GM23338 (cell line): Measurements from ENCODE around the gene TMEM38A. TPM values are rescaled to one million over a fixed set of nuclear protein-coding genes. Genes with fewer than 3 reads are reported as not detected.
A peak's percentile ranks its signal among the peaks of the same experiment; 100 is the strongest.

Experiments
- ATAC-seq: fragments of 200-7000 bp; cut with Tn5 transposase; 3 replicates; pipeline ENCODE4 v1.9.1; 2020
- DNase-seq: peaks from one replicate; pipeline ENCODE4 v3.0.0-alpha.2; 2015; ENCODE audit warnings: low spot score
- H2AFZ ChIP-seq: fragments of 200-600 bp; sonication (generic); 2 replicates; pipeline ENCODE4 v1.8.0; 2016; ENCODE audit warnings: antibody characterized with exemption, mild to moderate bottlenecking, moderate library complexity
- H3F3A ChIP-seq: fragments of 200-600 bp; sonication (generic); replicated peaks from 2 replicates; pipeline ENCODE4 v1.8.0; 2017; ENCODE audit warnings: antibody characterized with exemption, mixed run types, low read depth
- H3K27ac ChIP-seq: fragments of 200-600 bp; sonication (generic); 2 replicates; pipeline ENCODE4 v1.6.1; 2016; ENCODE audit warnings: low read depth
- H3K27me3 ChIP-seq: fragments of 200-600 bp; sonication (generic); 2 replicates; pipeline ENCODE4 v1.8.0; 2016; ENCODE audit warnings: mild to moderate bottlenecking, mixed run types, moderate library complexity; ENCODE audit not compliant: insufficient read depth
- H3K36me3 ChIP-seq: fragments of 200-600 bp; sonication (generic); 2 replicates; pipeline ENCODE4 v1.8.0; 2016; ENCODE audit warnings: mild to moderate bottlenecking; ENCODE audit not compliant: insufficient read depth
- H3K4me1 ChIP-seq: fragments of 200-600 bp; sonication (generic); 2 replicates; pipeline ENCODE4 v1.8.0; 2016; ENCODE audit warnings: mild to moderate bottlenecking, moderate library complexity; ENCODE audit not compliant: insufficient read depth
- H3K4me2 ChIP-seq: fragments of 200-600 bp; sonication (generic); 2 replicates; pipeline ENCODE4 v1.7.1; 2017; ENCODE audit warnings: mixed run types
- H3K4me3 ChIP-seq: fragments of 200-600 bp; sonication (generic); 2 replicates; pipeline ENCODE4 v1.6.1; 2016; ENCODE audit warnings: mixed run types
- H3K79me2 ChIP-seq: fragments of 200-600 bp; sonication (generic); replicated peaks from 2 replicates; pipeline ENCODE4 v1.8.0; 2017; ENCODE audit warnings: mild to moderate bottlenecking; ENCODE audit not compliant: insufficient read depth
- H3K9me2 ChIP-seq: fragments of 200-600 bp; sonication (generic); 2 replicates; pipeline ENCODE4 v1.8.0; 2017; ENCODE audit not compliant: insufficient read depth
- H4K20me1 ChIP-seq: fragments of 200-600 bp; sonication (generic); replicated peaks from 2 replicates; pipeline ENCODE4 v1.8.0; 2017; ENCODE audit warnings: mild to moderate bottlenecking; ENCODE audit not compliant: insufficient read depth
- H3K27ac Mint-ChIP-seq: 2 replicates; pipeline ENCODE4 v1.8.0; 2020; ENCODE audit warnings: inconsistent platforms, mild to moderate bottlenecking, moderate library complexity, mixed read lengths
- H3K27me3 Mint-ChIP-seq: 3 replicates; pipeline ENCODE4 v1.8.0; 2022; ENCODE audit warnings: low read depth, mild to moderate bottlenecking, moderate library complexity, mixed read lengths, inconsistent platforms; ENCODE audit not compliant: insufficient read depth, poor library complexity
- H3K36me3 Mint-ChIP-seq: 3 replicates; pipeline ENCODE4 v1.8.0; 2021; ENCODE audit warnings: low read depth, mild to moderate bottlenecking, inconsistent platforms, moderate library complexity, mixed read lengths
- H3K4me1 Mint-ChIP-seq: 3 replicates; pipeline ENCODE4 v1.8.0; 2020; ENCODE audit warnings: mild to moderate bottlenecking, inconsistent platforms, mixed read lengths
- H3K4me3 Mint-ChIP-seq: 3 replicates; pipeline ENCODE4 v1.8.0; 2021; ENCODE audit warnings: moderate library complexity, mild to moderate bottlenecking, inconsistent platforms, mixed read lengths
- H3K9me3 Mint-ChIP-seq: 3 replicates; pipeline ENCODE4 v1.8.0; 2020; ENCODE audit warnings: moderate library complexity, mild to moderate bottlenecking, inconsistent platforms, mixed read lengths
- EZH2 ChIP-seq: fragments of 200-600 bp; sonication (generic); IDR thresholded peaks from one replicate; pipeline ENCODE4 v1.8.0; 2017; ENCODE audit warnings: antibody characterized with exemption, mild to moderate bottlenecking, low read depth; ENCODE audit not compliant: unreplicated experiment
- EZH2phosphoT487 ChIP-seq: fragments of 200-600 bp; sonication (generic); IDR thresholded peaks from one replicate; pipeline ENCODE4 v1.8.1; 2018; ENCODE audit warnings: antibody characterized with exemption; ENCODE audit not compliant: unreplicated experiment
- JUNB ChIP-seq: IDR thresholded peaks from one replicate; pipeline ENCODE4 v1.6.1; 2016; ENCODE audit warnings: antibody characterized with exemption; ENCODE audit not compliant: unreplicated experiment
- STAT1 ChIP-seq: IDR thresholded peaks from one replicate; pipeline ENCODE4 v1.6.1; 2016; ENCODE audit warnings: antibody characterized with exemption; ENCODE audit not compliant: unreplicated experiment
- ZNF114 ChIP-seq: fragments of 250-450 bp; sonication (Bioruptor Pico); IDR thresholded peaks from 2 replicates; pipeline ENCODE4 v1.5.0; 2020; ENCODE audit warnings: mild to moderate bottlenecking, moderate library complexity
- polyA plus RNA-seq: library from polyadenylated mRNA; unstranded; fragments of >200 nt; fragmentation: Nextera tagmentation; extraction: Ambion mirVana; gene quantifications from 2 replicates; pipeline ENCODE4 v1.2.1, GENCODE V29; 2016
- total RNA-seq: library from RNA; depleted of rRNA; stranded (reverse); fragments of >200 nt; shearing (Covaris generic); gene quantifications from 2 replicates; pipeline ENCODE4 v1.2.3, GENCODE V29; 2014
- TF ChIP-seq, protein P1 (sequence below): fragments of 250-450 bp; sonication (Bioruptor Pico); IDR thresholded peaks from 2 replicates; pipeline ENCODE4 v1.5.0; 2020; ENCODE audit warnings: mild to moderate bottlenecking, moderate library complexity
- TF ChIP-seq, protein P2 (sequence below): IDR thresholded peaks from 2 replicates; pipeline ENCODE4 v1.6.1; 2016; ENCODE audit warnings: antibody characterized with exemption

The TMEM38A gene
- total and polyA plus RNA-seq, 2 experiments from 2014 or later, result 5.9 to 14.1 TPM

DNA sequence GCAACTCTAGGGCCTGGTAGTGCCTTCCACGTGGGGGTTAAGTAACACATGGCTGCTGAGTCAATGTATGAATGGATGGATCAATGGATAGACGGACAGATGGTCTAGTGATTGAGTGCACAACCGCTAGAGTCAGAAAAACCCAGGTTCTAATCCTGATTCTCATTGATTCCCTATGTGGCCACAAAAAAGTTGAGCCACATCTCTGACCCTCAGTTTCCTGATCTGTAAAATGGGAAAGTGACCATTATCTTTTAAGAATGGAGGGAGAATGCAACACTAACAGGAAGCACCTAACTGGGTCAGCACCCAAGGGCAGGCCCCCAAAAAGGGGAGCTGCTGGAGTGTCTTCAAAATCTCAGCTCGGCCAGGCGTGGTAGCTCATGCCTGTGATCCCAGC is 3.6 kb upstream of the TMEM38A start (continued):
- TF ChIP-seq, protein P1, sequence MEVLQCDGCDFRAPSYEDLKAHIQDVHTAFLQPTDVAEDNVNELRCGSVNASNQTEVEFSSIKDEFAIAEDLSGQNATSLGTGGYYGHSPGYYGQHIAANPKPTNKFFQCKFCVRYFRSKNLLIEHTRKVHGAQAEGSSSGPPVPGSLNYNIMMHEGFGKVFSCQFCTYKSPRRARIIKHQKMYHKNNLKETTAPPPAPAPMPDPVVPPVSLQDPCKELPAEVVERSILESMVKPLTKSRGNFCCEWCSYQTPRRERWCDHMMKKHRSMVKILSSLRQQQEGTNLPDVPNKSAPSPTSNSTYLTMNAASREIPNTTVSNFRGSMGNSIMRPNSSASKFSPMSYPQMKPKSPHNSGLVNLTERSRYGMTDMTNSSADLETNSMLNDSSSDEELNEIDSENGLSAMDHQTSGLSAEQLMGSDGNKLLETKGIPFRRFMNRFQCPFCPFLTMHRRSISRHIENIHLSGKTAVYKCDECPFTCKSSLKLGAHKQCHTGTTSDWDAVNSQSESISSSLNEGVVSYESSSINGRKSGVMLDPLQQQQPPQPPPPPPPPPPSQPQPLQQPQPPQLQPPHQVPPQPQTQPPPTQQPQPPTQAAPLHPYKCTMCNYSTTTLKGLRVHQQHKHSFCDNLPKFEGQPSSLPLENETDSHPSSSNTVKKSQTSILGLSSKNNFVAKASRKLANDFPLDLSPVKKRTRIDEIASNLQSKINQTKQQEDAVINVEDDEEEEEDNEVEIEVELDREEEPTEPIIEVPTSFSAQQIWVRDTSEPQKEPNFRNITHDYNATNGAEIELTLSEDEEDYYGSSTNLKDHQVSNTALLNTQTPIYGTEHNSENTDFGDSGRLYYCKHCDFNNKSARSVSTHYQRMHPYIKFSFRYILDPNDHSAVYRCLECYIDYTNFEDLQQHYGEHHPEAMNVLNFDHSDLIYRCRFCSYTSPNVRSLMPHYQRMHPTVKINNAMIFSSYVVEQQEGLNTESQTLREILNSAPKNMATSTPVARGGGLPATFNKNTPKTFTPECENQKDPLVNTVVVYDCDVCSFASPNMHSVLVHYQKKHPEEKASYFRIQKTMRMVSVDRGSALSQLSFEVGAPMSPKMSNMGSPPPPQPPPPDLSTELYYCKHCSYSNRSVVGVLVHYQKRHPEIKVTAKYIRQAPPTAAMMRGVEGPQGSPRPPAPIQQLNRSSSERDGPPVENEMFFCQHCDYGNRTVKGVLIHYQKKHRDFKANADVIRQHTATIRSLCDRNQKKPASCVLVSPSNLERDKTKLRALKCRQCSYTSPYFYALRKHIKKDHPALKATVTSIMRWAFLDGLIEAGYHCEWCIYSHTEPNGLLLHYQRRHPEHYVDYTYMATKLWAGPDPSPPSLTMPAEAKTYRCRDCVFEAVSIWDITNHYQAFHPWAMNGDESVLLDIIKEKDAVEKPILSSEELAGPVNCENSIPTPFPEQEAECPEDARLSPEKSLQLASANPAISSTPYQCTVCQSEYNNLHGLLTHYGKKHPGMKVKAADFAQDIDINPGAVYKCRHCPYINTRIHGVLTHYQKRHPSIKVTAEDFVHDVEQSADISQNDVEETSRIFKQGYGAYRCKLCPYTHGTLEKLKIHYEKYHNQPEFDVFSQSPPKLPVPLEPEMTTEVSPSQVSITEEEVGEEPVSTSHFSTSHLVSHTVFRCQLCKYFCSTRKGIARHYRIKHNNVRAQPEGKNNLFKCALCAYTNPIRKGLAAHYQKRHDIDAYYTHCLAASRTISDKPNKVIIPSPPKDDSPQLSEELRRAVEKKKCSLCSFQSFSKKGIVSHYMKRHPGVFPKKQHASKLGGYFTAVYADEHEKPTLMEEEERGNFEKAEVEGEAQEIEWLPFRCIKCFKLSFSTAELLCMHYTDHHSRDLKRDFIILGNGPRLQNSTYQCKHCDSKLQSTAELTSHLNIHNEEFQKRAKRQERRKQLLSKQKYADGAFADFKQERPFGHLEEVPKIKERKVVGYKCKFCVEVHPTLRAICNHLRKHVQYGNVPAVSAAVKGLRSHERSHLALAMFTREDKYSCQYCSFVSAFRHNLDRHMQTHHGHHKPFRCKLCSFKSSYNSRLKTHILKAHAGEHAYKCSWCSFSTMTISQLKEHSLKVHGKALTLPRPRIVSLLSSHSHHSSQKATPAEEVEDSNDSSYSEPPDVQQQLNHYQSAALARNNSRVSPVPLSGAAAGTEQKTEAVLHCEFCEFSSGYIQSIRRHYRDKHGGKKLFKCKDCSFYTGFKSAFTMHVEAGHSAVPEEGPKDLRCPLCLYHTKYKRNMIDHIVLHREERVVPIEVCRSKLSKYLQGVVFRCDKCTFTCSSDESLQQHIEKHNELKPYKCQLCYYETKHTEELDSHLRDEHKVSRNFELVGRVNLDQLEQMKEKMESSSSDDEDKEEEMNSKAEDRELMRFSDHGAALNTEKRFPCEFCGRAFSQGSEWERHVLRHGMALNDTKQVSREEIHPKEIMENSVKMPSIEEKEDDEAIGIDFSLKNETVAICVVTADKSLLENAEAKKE (CRISPR knock-in tag), result no peak
- TF ChIP-seq JUNB, result no peak
- no peak for TF ChIP-seq EZH2phosphoT487
- TF ChIP-seq, protein P2, sequence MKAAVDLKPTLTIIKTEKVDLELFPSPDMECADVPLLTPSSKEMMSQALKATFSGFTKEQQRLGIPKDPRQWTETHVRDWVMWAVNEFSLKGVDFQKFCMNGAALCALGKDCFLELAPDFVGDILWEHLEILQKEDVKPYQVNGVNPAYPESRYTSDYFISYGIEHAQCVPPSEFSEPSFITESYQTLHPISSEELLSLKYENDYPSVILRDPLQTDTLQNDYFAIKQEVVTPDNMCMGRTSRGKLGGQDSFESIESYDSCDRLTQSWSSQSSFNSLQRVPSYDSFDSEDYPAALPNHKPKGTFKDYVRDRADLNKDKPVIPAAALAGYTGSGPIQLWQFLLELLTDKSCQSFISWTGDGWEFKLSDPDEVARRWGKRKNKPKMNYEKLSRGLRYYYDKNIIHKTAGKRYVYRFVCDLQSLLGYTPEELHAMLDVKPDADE, result no peak
- no peak for TF ChIP-seq EZH2
- no peak for TF ChIP-seq ZNF114 (CRISPR knock-in tag)

DNA sequence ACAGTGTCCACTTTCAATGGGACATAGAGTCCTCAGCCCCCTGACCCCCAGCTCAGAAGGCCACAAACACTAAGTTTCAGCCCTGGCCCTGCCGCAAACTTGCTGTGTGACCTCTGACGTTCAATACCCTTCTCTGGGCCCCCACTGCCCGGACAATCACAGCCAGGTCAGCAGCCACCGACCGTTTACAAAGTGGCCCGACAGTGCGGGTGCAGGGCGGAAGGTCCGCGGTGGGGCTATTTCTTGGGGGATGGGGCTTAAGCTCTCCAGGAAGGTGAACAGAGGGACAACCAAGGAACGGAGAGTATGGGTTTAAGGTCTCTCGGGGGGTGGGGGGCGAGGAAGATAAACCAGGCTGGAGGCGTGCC is 1.5 kb upstream of the TMEM38A start:
- DNase-seq (no peak), ATAC-seq (no peak)
- peaks cover 8% of the 10 kb centered on the region; the same call in 2 of the 3 replicates for H3K4me1 Mint-ChIP-seq
- H3F3A ChIP-seq, result 0 out of 2 replicates have a peak, but pooled peaks cover 3% of the 10 kb centered on the region
- no peaks in the 10 kb centered on the region for H3K27me3 ChIP-seq
- no peaks in the 10 kb centered on the region for H3K9me2 ChIP-seq
- H3K36me3 Mint-ChIP-seq, result peaks cover 45% of the 10 kb centered on the region
- H3K27ac Mint-ChIP-seq, result peak overlapping the region; percentile 100
- peak overlapping the region; percentile 63; the same call in 1 of the 2 replicates for H3K27ac ChIP-seq
- H3K9me3 Mint-ChIP-seq, result no peaks in the 10 kb centered on the region
- H2AFZ ChIP-seq, result no peak overlapping the region
- H4K20me1 ChIP-seq, result peaks cover 28% of the 10 kb centered on the region
- H3K27me3 Mint-ChIP-seq, result peaks cover 15% of the 10 kb centered on the region
- H3K36me3 ChIP-seq, result peaks cover 18% of the 10 kb centered on the region
- peaks cover 71% of the 10 kb centered on the region for H3K79me2 ChIP-seq
- H3K4me3 ChIP-seq, result peak overlapping the region; percentile 73
- peak overlapping the region; percentile 98 for H3K4me2 ChIP-seq
- H3K4me3 Mint-ChIP-seq, result peak overlapping the region; percentile 98
- H3K4me1 ChIP-seq, result peaks cover 13% of the 10 kb centered on the region
- no peak for TF ChIP-seq STAT1
- TF ChIP-seq, protein P1 (CRISPR knock-in tag), result no peak
- TF ChIP-seq, protein P2, result no peak
